ENCODE data around the gene CFAP61.
"Not testable (repeated sequence)": the region's sequence is repeated elsewhere in the genome, so short reads cannot be mapped to it uniquely, and the experiment has no call there.

The CFAP61 gene

DNA sequence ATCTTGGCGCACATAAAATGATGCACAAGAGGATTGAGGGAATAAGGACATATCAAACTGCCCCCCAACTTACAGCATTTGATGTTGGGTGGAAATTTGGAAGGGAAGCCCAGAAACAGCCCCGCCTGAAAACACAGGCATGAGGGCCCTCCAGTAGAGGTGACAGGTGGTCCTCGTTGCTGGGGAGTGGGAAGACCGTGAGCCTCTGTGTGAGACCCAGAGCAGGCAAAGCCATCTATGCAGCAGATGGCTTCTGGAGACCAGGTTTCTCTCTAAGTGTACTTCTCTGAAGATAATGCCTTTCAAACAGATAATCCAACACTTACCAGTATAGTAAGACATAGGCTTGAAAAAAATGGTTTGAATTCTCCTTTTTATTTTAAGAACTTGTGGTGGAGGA is 183.3 kb downstream of the CFAP61 start:
- DNase-seq = no peak

DNA sequence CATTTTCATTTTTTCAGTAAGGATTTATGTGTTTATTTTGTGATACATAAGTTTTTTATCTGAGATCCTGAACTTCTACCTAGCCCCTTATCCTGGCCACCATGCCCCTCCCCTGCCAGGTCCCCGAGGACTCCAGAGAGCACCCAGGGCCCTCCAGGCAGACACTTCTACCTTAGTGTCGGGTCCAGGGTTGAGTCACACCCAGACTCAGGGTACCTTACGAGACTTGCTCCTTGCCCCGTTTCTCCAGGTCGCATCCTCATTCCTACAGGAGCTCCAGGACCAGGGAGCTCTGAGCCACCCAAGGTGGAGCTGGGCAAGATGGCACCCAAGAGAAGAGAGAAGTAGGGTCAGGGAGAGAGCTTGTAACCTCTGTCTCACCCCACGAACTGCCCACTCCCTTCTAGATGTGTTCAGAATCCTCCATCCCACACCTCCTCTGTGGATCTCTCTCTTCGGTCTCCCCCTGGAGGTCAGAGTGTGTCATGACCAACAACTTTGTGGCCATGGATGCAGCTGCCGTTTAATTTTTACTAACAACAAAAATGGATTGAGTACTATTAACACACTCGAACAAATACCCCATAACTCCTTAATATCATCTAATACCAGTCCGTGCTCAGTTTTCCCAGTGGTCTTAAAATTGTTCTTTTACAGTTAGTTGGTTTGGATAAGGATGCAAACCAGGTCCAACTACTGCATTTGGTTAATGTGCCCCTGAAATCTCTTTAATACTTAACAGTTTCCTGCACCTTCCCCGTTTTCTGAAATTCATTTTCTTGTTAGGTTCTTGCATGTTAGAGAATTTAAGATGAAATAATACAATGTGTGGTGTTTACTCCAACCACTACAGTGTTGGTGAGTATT is 185.0 kb downstream of the CFAP61 start:
- peak; percentile 49 for DNase-seq

DNA sequence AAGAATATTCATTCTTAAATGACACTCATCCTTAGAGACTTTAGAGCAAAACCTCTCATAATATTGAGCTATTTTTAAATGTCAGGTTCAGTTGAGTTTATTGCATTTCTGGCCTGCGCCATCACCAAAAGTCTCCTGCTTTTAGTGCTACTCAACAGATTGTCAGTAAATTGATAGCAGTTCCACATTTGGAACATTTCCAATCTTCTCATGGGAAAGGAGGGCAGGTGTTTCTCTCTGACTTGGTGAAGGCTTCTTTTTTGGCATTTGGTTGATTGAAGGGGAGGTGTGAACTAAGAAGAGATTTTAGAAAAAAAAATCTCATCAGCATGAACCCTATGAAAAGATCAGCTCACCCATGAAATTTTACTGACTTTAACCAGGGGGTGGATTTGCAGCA is 189.6 kb downstream of the CFAP61 start:
- no peak for DNase-seq

DNA sequence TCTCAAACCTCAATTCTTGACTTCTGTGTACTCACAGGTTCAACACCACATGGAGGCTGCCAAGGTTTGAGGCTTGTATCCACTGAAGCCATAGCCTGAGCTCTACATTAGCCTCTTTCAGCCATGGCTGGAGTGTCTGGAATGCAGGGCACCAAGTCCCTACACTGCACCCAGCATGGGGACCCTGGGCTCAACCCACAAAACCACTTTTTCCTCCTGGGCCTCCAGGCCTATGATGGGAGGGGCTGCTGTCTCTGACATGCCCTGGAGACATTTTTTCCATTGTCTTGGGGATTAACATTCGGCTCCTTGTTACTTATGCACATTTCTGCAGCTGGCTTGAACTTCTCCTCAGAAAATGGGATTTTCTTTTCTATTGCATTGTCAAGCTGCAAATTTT is 192.1 kb downstream of the CFAP61 start:
- DNase-seq = not testable (repeated sequence)

DNA sequence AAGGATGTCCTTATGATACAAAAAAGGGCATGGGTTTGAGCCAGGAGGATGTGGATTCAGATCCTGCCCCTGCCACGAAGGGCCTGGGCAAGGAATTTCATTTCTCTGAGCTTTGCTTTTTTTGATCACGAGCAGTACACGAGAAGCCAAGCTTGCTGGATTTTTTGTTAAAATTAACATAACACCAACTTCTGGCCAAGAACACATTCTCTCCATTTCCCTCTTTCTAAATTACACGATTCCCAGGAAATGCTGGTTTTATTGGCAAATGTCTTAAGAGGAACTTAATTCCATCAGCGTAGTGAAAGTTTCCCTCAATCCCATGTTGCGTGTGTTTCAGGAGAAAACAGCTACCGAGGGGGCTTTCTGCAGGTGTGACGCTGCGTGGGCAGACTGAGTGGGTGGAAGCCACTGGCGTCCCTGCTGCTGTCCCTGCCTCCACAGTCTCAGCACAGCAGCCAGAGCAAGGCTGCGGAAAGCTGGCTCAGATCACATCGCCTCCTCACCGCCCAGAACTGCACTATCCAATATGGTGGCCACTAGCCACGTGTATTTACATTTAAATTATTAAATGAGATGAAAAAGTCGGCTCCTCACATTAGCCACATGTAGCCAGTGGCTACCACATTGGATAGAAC is 194.8 kb downstream of the CFAP61 start:
- no peak for DNase-seq

DNA sequence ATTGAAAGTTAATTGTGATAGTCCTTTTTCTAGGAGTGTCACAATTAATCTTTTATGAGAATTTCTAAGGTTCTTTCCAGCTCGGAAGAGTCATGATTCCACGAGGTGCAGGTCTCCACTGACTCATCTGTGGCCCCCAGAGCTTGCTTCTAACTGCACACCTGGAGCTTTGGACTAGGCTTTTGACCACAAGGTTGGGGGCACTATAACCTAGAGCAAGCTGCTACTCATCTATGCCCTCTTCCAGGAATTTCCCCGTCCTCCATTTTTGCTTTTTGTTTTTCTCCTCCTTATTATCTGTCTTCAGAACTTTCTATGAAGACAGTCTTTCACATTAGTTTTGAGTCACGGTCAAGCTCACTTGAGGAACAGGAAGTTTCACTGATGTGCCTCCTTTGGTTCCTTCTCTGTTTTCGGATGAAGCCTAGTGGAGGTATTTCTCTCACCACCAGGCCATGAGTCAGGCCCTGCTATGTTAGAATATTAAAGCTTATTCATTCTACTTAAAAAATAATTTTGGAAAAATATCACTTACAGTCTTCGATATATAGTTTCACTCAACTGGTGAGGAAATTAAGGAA is 196.4 kb downstream of the CFAP61 start:
- DNase-seq = no peak

DNA sequence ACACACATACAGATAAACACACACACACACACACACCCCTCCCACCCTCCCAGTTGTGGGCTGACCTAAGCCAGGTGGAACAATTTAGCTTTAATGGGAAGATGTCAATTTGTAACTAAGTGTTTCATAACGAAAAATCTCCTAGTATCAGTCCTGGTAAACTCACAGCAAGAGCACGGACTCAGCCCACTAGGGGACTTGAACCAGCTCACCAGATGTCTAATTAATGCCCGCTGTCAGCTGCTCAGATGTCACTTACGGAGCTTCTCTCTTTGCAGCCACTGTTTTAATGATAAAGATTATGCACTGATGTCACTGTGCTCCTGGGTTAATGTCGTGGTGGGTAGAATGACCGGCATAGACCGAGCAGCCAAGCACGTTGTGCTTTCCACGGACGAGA is 199.0 kb downstream of the CFAP61 start:
- DNase-seq = no peak

DNA sequence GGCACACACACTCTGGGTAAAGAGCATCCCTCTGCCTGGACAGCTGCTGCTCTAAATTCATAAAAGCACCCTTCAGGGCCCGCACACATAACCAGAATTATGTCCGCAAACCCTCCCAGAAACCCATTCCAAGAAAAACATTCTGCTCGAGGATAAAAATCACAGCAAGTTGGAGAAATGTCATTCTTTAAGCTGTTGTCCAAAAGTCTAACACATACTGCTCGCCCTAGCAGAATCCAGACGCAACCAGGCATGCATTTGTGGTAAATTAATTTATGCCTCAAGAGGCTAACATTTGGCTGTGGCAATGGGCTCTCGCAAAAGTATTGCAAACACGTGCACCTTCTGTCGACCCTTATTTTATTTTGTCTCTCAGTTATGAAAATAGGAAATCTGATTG is 199.5 kb downstream of the CFAP61 start:
- no peak for DNase-seq

DNA sequence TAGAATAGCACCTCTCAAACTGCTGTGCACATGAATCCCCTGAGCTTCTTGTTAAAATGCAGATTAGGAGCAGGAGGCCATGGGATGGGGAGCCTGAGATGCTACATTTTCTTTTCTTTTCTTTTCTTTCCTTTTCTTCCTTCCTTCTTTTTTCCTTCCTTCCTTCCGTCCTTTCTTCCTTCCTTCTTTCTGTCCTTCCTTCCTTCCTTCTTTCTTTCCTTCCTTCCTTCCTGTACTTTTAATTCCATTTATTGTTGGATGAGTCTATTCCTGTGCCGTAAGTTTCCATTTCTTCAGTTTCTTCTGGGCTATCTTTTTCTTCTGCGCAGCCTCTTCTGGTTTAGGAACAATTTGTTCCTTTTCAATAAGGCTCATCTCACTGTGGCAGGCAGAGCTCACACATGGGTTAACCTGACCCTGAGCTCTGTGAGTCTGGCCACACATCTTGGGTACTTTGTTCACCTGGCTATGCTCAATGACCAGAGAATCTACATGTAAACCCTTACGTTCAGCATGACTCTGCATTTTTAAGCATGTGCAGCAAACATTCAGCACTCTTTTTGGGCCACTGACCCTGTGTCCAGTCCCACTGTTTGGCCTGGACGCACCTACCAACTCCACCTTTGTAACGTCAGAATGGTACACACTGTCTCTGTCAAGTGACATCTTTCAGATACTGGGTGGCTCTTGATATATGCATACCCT is 200.9 kb downstream of the CFAP61 start:
- DNase-seq = no peak

DNA sequence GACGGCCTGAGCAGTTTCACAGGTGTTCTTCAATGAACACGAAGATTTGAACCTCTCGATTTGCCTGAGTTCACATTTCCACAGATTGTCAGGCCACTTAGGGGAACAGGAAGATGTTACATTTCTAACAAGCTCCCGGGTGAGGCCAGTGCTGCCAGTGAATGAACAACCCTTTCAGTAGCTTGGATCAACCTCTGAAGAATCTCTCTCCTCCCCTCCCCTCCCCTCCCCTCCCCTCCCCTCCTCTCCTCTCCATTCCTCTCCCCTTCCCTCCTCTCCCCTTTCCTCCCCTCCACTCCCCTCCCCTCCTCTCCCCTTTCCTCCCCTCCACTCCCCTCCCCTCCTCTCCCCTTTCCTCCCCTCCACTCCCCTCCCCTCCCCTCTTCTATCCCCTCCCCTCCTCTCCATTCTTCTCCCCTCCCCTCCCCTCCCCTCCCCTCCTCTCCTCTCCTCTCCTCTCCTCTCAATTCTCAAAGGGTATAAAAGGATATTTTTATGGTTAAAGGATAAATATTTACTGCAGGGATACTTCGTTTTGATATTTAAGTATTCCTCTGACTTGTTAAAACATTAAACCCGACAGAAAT is 201.5 kb downstream of the CFAP61 start:
- DNase-seq = no peak

DNA sequence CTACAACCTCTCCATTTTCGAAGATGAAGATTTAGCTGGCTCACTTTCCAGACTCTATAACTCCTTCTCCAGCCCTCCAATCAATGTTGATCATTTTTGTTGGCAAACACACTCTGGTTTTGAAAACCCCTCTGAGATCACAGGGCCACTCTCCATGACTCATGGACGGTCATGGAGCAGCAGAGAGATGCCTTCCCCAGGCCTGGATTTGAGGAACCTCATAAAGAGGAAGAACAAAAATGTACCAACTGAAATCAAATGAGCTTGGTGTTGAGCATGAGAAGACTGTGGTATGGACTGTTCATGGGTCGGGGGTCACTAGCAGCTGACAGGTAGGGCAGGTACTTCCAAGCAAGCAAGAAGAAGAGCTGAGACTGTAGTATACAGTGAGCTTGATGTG is 202.8 kb downstream of the CFAP61 start:
- DNase-seq = no peak

DNA sequence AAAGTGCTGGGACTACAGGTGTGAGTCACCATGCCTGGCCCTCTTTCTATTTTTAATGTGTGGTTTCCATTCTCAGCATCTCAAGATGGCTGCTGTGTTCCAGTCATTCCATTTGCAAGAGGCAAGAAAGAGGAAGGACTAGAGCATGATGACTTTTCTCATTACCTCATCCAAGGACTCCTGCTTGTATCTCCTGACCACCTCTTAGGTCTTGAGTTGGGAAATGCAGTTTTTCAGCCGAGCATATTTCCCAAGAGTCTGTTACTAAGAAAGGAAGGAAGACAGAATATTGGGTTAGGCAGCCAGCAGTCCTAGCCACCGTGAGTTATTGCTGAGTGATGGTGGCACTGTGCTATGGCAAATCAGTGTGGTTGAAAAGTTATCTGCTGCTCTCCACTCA is 207.2 kb downstream of the CFAP61 start:
- no peak for DNase-seq

DNA sequence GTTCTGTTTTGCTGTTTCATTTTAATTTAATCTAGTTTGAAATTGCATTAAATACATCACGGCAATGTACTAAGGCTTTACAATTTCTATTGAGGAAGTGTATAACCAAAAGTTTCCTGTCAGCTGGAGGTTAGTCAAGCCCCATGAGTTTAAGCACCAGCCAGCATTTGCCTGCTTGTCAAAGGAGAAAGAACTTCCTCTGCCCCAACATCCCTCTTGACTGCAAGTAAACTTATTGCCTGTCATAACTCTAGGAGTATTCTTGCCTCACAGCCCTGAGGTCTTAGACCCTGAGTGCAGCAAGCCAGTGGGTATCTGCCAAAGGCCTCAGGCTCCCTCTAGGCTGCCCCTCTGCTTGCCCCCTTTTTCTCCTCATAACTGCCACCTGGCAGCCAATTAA is 208.8 kb downstream of the CFAP61 start:
- no peak for DNase-seq

DNA sequence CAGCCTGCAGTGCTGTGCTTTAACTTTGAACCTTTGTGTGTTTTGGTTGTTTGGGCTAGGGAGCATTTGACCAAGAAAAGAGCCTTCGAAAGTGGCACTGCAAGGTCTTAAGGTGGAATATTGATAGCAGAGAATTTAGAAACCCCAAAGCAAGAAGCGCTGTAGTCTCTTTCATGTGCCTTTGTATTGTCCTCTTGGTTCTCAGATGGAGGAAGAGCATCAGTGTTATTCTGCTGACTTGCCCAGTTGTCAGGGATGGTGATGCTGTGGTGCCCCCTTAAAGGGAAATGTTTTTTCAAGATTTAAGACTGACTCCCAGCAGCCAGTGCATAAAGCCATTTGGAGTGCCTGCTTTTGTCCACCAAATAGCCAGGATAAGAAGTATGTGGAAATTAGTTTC is 212.9 kb downstream of the CFAP61 start:
- no peak for DNase-seq

DNA sequence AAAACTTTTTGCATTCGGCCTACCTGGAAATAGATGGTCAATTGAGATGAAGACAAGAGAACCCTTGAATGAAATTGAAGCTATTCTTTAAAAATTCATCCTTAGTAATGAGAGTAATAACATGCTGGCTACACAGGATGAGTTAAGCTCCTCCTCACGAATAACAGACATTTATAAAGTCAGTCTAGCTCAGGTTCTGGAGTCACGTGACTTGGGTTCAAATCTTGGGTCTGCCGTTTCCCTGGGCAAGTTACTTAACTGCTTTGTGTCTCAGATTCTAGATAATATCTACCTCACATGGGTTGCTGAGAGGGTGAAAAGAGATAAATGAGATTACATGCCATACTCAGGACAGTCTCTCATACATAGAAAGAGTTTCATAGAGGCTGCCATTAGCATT is 214.2 kb downstream of the CFAP61 start:
- no peak for DNase-seq

DNA sequence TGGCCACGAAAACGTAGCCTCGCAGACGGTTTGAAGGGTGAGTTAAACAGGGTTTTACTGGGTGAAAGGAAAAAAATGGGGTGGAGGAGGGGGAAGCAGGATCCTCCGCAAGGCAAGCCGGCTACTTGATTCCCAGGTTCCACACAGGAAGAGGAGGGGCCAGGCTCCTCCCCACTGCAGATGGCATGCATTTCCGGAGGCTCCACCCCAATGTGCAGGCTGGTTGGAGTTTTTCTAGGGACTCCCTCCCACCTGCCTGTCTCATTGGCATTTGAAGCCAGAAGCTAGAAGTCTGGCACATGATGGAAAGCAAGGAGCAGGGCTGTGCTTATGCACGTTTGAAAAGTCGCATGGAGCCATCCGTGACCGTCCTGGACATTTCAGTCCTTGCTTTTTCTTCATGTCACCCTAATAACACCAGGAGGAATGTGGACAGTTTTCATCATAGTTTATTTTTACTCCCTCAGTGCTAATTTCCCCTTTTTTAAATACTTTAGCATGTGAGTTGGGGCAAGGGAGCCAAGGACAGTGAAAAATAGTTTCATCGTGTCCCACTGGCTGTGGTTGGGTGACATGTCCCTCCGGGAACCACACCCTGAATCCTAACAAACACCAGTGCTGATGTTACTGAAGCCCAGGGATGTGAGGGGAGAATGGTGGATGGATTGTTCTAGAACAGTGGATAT is 215.5 kb downstream of the CFAP61 start:
- no peak for DNase-seq

DNA sequence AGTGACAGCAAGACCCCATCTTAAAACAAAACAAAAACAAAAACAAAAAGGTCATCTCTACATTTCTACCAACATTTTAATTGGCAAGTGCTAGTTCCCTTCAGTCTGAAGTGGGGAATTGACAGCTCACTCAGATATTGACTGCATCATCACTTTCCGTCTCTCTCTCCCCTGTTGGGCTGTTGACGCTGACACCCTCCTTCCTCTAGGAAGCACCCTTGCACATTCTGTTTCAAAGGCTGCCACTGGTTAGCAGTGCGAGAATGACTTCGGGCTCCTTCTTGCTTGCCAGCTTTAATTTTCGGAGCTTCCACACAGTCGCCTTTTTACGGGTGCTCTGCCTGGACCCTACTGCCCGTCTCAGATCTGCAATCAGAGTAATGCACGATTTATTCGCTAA is 218.9 kb downstream of the CFAP61 start:
- DNase-seq = no peak

DNA sequence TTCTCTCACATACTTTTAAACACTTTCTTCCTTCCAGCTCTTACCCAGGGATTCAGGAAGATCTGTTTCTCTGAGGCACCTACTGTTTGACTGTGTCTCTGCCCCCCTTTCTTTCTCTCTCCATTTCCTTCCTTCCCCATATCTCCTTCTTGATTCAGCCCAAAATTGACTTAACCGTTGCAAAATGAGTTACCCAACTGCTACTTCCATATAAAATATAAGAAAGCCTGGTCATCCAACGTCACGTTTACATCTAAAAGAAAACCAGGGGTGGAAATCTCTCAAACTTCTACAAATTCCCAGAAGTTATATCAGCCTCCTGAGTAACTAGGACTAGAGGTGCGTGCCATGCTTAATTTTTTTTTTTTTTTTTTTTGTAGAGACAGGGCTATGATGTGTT is 220.4 kb downstream of the CFAP61 start:
- no peak for DNase-seq

DNA sequence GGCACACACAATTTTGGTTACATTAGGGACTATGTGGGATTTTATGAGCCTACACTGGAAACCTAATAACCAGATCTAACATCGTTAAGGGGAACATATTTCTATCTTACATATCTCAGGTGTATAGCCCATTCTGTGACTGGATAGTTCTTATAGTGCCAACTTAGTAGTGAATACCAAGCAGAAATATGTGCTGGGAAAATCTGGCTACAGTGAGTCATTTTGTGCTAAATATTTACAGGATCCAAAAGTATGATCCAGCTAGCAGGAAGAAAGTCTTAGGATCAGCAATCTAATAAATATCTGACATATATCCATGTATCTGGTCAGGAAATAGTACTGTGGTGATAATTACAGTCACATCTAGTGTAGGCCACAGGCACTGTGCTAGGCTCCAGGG is 221.0 kb downstream of the CFAP61 start:
- no peak for DNase-seq

DNA sequence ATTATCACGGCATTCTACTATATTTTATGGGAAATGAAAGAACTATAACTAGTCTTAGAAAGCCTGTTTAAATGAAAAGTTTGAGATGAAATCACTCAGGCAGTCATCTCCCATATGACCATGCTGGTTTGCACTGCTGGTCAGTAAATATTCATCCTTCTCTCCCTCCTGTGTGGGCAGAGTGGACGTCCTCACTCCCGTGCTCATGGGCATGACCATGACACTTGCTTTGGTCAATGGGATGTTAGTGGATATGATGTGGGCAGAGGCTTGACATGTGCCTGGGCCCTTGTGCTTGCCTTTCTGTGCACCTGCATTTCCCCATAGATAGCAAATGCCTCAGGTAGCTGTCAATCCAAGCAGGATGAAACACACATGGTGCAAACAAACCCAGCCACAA is 222.5 kb downstream of the CFAP61 start:
- no peak for DNase-seq

DNA sequence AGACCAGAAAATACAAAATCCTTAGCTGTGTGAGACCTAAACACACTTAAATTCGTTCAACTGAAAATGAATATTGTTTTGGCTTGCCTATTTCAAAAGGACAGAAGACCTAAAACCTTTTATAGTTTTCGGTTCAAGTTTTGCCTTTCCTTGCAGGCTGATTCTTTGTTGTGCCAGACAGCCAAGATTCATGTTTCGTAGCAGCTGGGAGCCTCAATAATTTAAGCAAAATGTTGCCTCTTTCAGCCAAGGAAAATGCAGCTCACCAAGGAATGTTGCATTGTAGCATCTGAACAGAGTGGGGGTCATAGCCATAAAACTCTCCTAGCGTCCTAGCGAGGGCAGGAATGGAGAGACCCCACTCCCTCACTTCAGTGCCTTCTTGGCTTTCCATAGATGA is 223.3 kb downstream of the CFAP61 start:
- DNase-seq = no peak

DNA sequence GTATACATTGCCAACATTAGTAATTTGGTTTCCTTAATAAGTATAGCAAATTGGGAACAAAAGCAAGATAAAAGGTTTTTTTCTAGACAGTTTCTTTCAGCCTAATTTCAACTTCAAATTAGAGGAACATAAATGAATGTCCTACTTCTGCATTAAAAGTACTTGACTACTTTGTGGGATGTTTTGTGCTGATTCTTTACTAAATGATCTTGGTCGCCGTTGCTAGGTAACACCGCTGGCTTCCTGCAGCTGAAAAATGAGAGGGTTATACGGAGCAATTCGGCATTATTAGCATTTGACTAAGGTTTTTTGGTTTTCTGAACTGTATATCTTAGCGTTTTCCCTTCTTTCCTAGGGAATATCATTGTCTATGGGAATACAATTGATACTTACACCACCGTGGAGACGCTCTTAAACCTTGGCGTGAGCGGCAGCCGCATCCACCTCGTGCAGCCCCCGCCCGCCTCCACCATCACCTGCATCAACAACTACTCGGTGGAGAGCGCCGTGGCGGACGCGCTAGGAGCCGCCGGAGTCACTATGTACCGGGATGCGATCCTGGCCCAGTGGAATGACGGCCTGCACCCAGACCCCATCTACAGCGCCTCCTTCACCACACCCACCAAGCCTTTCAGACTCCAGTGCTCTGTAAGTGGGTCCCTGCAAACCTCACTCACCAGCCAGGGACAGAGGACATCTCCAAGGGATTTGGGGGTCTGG is 224.6 kb downstream of the CFAP61 start:
- DNase-seq = no peak

All from activated CD4-positive, alpha-beta T cell treated with anti-CD3 and anti-CD28 coated beads, Interleukin-2, Interleukin-6, amounts not matched to agents 100 ng/mL and 50 ng/mL, durations not matched to agents 16 hours and 8 hours (primary cell).